Neural cell (in vitro differentiated cells): Measurements from ENCODE around the gene RETN. TPM values are rescaled to one million over a fixed set of nuclear protein-coding genes. Genes with fewer than 3 reads are reported as not detected.

Experiments used
- H2AFZ ChIP-seq: fragments of 200-600, 300-800 bp; sonication (generic), shearing (Covaris generic); 2 replicates; pipeline ENCODE4 v1.6.0; 2014; ENCODE audit warnings: low read depth, mild to moderate bottlenecking, antibody characterized with exemption, low read length, moderate library complexity
- H3F3A ChIP-seq: fragments of 200-600 bp; shearing (Covaris generic); 2 replicates; pipeline ENCODE4 v1.6.1; 2016; ENCODE audit warnings: mild to moderate bottlenecking, moderate library complexity, mixed read lengths, antibody characterized with exemption, low read length; ENCODE audit not compliant: insufficient read depth, poor library complexity, severe bottlenecking
- H3K27ac ChIP-seq: fragments of 200-600, 300-800 bp; sonication (generic), shearing (Covaris generic); 2 replicates; pipeline ENCODE4 v1.5.1; 2014; ENCODE audit warnings: mild to moderate bottlenecking, low read length, moderate library complexity
- H3K27me3 ChIP-seq: fragments of 300-800, 200-600 bp; sonication (generic), shearing (Covaris generic); 2 replicates; pipeline ENCODE4 v1.6.0; 2014; ENCODE audit warnings: mild to moderate bottlenecking, low read depth, low read length, moderate library complexity; ENCODE audit not compliant: insufficient read depth
- H3K36me3 ChIP-seq: fragments of 300-800, 200-600 bp; sonication (generic), shearing (Covaris generic); 2 replicates; pipeline ENCODE4 v1.5.1; 2014; ENCODE audit warnings: mild to moderate bottlenecking, antibody characterized with exemption, low read length, moderate library complexity; ENCODE audit not compliant: insufficient read depth
- H3K4me2 ChIP-seq: fragments of 300-800, 200-600 bp; sonication (generic), shearing (Covaris generic); 2 replicates; pipeline ENCODE4 v1.6.0; 2014; ENCODE audit warnings: mild to moderate bottlenecking, low read length
- H3K4me3 ChIP-seq: fragments of 300-800, 200-600 bp; sonication (generic), shearing (Covaris generic); 2 replicates; pipeline ENCODE4 v1.5.1; 2014; ENCODE audit warnings: mild to moderate bottlenecking, low read length, moderate library complexity
- H3K79me2 ChIP-seq: fragments of 200-600 bp; shearing (Covaris generic); replicated peaks from 2 replicates; pipeline ENCODE4 v1.6.0; 2014; ENCODE audit warnings: mild to moderate bottlenecking, low read length, moderate library complexity; ENCODE audit not compliant: insufficient read depth
- H3K9ac ChIP-seq: fragments of 300-800, 200-600 bp; sonication (generic), shearing (Covaris generic); 2 replicates; pipeline ENCODE4 v1.6.1; 2016; ENCODE audit warnings: mild to moderate bottlenecking, low read length, mixed read lengths
- H3K9me2 ChIP-seq: fragments of 200-600 bp; shearing (Covaris generic); 2 replicates; pipeline ENCODE4 v1.6.1; 2016; ENCODE audit warnings: mild to moderate bottlenecking, low read length, mixed read lengths; ENCODE audit not compliant: insufficient read depth
- H3K9me3 ChIP-seq: fragments of 200-600, 300-800 bp; sonication (generic), shearing (Covaris generic); 2 replicates; pipeline ENCODE4 v1.6.1; 2016; ENCODE audit warnings: mild to moderate bottlenecking, mixed run types, low read length, moderate library complexity, mixed read lengths
- H4K20me1 ChIP-seq: fragments of 200-600 bp; shearing (Covaris generic); 2 replicates; pipeline ENCODE4 v1.6.1; 2016; ENCODE audit warnings: mild to moderate bottlenecking, mixed run types; ENCODE audit not compliant: insufficient read depth
- EP300 ChIP-seq: fragments of 450-650 bp; conservative IDR thresholded peaks from 2 replicates; pipeline ENCODE4 v1.6.1; 2014; ENCODE audit warnings: antibody characterized with exemption, mild to moderate bottlenecking, moderate library complexity; ENCODE audit not compliant: poor library complexity, severe bottlenecking
- EZH2 ChIP-seq: fragments of 200-600, 300-800 bp; shearing (Covaris generic), sonication (generic); IDR thresholded peaks from 2 replicates; pipeline ENCODE4 v1.6.1; 2014; ENCODE audit warnings: antibody characterized with exemption, low read length, borderline replicate concordance, mild to moderate bottlenecking; ENCODE audit not compliant: insufficient read depth, poor library complexity, severe bottlenecking
- MXI1 ChIP-seq: fragments of 450-650 bp; conservative IDR thresholded peaks from 2 replicates; pipeline ENCODE4 v1.6.1; 2014; ENCODE audit warnings: antibody characterized with exemption, mild to moderate bottlenecking; ENCODE audit not compliant: poor library complexity, severe bottlenecking
- POLR2AphosphoS5 ChIP-seq: IDR thresholded peaks from 2 replicates; pipeline ENCODE4 v1.6.1; 2012
- RAD21 ChIP-seq: fragments of 450-650 bp; conservative IDR thresholded peaks from 2 replicates; pipeline ENCODE4 v1.6.1; 2014; ENCODE audit warnings: antibody characterized with exemption, mild to moderate bottlenecking, moderate library complexity
- polyA plus RNA-seq: library from polyadenylated mRNA; depleted of rRNA; stranded (reverse); fragments of >200 nt; gene quantifications from 2 replicates; pipeline ENCODE4 v1.2.3, GENCODE V29; 2014
- TF ChIP-seq, protein P1 (sequence below): IDR thresholded peaks from 2 replicates; pipeline ENCODE4 v1.6.1; 2012; ENCODE audit warnings: borderline replicate concordance

The RETN gene
- polyA plus RNA-seq, 1 donor from 2014 or later, result not detected

DNA sequence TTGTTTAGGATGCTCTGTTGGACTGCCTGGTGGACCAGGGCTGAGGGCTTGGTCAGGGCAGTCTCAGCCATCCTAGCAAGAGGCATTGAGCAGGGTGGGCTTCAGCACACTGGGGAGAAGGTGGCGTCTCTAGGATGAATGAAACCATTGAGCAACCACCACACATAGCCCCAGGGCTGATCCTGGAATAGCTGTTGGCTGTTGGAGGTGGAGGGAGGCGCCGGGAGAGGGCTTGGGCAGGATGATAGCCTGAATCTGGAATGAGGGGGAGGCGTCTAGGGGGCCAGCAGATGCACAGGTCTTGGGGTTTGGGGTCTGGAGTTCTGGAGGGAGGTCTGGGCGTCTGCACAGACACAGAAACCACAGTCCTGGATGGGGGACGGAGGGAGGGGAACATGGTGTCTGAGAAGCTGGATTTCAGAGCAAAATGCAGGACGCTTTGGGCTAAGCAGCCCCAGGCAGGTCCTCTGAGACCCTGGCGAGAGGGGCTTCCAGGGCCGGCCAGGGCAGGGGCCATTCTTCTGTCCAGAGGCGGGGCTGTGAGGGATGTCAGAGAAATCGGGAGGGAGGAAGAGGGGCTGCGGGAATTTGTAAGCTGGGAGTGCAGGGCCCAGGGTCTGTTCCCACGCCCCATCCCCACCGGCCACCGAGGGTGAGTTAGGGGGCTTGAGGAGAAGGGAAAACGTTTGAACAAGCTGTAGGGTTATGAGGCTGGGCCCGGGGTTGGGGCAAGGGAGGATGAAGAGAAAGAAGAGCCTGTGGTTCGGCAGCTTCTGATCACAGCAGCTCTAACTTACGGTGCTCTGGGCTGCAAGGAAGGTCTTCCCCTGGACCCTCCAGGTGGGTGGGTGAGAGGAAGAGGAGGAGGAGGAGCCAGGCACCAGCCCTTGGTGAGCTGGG, 16.9 kb downstream of the RETN start:
- H3K4me3 ChIP-seq, result no peak overlapping the region
- H3K4me2 ChIP-seq, result no peak overlapping the region
- H3K9ac ChIP-seq, result no peak overlapping the region
- no peak overlapping the region for H3K27ac ChIP-seq
- H3K36me3 ChIP-seq, result no peaks in the 10 kb centered on the region
- peaks cover 8% of the 10 kb centered on the region for H3K79me2 ChIP-seq
- no peaks in the 10 kb centered on the region for H3K9me2 ChIP-seq
- H3K9me3 ChIP-seq, result no peaks in the 10 kb centered on the region
- no peaks in the 10 kb centered on the region for H4K20me1 ChIP-seq
- H2AFZ ChIP-seq, result no peak overlapping the region
- H3K27me3 ChIP-seq, result no peaks in the 10 kb centered on the region
- no peaks in the 10 kb centered on the region for H3F3A ChIP-seq
- no peak for TF ChIP-seq POLR2AphosphoS5

DNA sequence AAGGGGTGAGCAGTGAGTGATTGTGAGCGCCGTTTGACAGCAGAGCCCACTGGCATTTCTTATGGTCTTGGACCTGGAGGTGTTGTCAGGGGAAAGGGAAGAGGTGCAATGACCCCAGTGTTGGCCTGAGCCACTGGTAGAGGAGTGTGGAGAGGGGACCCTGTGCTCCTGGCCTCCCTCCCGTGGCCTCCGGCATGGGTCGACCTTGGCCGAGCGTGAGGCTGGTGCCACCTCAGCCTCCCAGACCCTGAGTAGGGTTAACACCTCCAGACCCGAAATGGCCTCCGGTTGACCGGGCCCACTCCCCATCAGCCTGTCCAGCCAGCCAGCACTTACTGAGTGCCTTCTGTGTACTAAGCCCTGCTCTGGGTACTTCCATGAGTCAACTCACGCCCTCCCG, 18.3 kb downstream of the RETN start:
- Histone ChIP-seq H3K9ac (no peak overlapping the region), H3K9me3 (no peaks in the 10 kb centered on the region), H3F3A (no peaks in the 10 kb centered on the region), H3K27me3 (no peaks in the 10 kb centered on the region), H3K4me3 (no peak overlapping the region), H3K36me3 (no peaks in the 10 kb centered on the region), H4K20me1 (no peaks in the 10 kb centered on the region), H3K27ac (no peak overlapping the region), H3K9me2 (no peaks in the 10 kb centered on the region), H2AFZ (no peak overlapping the region), H3K79me2 (no peaks in the 10 kb centered on the region), H3K4me2 (no peak overlapping the region)
- TF ChIP-seq POLR2AphosphoS5 (no peak), EZH2 (no peak), RAD21 (no peak)
- TF ChIP-seq, protein P1, sequence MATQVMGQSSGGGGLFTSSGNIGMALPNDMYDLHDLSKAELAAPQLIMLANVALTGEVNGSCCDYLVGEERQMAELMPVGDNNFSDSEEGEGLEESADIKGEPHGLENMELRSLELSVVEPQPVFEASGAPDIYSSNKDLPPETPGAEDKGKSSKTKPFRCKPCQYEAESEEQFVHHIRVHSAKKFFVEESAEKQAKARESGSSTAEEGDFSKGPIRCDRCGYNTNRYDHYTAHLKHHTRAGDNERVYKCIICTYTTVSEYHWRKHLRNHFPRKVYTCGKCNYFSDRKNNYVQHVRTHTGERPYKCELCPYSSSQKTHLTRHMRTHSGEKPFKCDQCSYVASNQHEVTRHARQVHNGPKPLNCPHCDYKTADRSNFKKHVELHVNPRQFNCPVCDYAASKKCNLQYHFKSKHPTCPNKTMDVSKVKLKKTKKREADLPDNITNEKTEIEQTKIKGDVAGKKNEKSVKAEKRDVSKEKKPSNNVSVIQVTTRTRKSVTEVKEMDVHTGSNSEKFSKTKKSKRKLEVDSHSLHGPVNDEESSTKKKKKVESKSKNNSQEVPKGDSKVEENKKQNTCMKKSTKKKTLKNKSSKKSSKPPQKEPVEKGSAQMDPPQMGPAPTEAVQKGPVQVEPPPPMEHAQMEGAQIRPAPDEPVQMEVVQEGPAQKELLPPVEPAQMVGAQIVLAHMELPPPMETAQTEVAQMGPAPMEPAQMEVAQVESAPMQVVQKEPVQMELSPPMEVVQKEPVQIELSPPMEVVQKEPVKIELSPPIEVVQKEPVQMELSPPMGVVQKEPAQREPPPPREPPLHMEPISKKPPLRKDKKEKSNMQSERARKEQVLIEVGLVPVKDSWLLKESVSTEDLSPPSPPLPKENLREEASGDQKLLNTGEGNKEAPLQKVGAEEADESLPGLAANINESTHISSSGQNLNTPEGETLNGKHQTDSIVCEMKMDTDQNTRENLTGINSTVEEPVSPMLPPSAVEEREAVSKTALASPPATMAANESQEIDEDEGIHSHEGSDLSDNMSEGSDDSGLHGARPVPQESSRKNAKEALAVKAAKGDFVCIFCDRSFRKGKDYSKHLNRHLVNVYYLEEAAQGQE, result no peak

DNA sequence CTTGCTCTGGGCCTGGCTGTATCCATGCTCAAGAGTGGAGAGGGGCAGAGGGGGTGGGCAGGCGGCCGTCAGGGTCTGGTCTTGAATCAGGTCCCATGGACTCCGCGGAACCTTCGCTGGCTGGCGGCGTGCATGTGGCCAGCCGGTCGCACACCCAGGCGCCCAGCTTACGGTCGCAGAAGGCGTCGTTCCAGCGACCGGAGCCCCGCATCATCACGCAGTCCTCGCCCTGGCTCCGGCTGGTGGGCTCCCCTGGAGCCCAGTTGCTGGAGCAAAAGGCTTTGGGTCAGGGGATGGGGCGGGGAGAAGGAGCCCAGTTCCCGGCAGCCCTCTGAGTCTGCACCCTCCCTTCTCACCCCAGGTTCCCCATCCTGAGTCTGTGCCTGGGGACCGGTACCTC, 20.3 kb downstream of the RETN start:
- no peak for TF ChIP-seq POLR2AphosphoS5
- no peak for TF ChIP-seq EP300
- TF ChIP-seq RAD21, result no peak
- no peak for TF ChIP-seq MXI1
- no peak for TF ChIP-seq EZH2
- no peaks in the 10 kb centered on the region for H3K79me2 ChIP-seq
- no peak overlapping the region for H3K9ac ChIP-seq
- H3K27me3 ChIP-seq, result no peaks in the 10 kb centered on the region
- no peaks in the 10 kb centered on the region for H3K36me3 ChIP-seq
- H4K20me1 ChIP-seq, result no peaks in the 10 kb centered on the region
- H3K9me3 ChIP-seq, result no peaks in the 10 kb centered on the region
- H2AFZ ChIP-seq, result no peak overlapping the region
- no peak overlapping the region for H3K4me2 ChIP-seq
- no peak overlapping the region for H3K4me3 ChIP-seq
- H3K9me2 ChIP-seq, result no peaks in the 10 kb centered on the region
- H3K27ac ChIP-seq, result no peak overlapping the region
- H3F3A ChIP-seq, result no peaks in the 10 kb centered on the region
